ENCODE measurements around the gene KYAT1. TPM values are rescaled to one million over a fixed set of nuclear protein-coding genes. Genes with fewer than 3 reads are reported as not detected.
A peak's percentile ranks its signal among the peaks of the same experiment; 100 is the strongest.

KYAT1 gene
- total RNA-seq, 1 experiment from 2014 or later: 27.6 TPM

DNA sequence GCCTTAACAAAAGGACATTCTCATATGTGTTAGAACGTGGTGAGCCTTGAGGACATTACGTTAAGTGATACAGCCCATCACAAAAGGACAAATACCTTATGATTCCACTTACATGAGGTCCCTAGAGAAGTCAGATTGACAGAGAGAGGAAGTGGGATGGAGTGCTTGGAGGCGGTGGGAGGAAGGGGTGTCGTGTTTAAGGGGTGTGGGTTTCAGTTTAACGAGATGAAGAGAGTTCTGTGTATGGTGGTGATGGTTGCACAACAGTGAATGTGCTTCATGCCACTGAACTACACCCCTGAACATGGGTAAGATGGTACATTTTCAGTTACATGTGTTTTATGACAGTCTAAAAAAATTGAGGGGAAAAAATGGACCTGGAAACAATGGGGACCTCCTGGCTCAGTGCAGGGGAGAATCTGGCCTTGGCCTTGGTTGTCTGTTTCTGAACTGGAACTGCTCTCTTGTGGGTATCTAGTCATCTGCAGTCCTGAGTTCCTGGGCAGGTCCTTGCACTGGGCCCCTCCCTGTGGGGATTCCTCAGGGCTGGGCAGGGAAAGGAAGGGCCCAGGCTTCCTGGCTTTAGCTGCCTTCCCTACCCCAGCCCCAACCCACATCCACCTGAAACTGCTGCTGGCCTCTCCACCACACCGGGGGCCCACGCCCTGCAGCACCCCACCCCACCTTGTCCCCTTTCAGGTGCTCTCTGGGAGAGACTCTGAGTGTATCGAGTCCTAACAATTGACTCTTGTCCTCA lies 18.0 kb upstream of the KYAT1 start:
- H3K36me3 ChIP-seq (ENCODE audit: low read depth): peaks cover 10% of the 10 kb centered on the region; the same call in 1 of the 2 replicates
- POLR2A ChIA-PET (ENCODE audit: unreplicated experiment): interaction anchor here (0.5 kb wide), 1 partner anchor 57 kb away, joined by 14 read pairs; no protein-coding TSS in a partner anchor
- H4K20me1 ChIP-seq (ENCODE audit: insufficient read depth): no peaks in the 10 kb centered on the region
- no peaks in the 10 kb centered on the region for H3K9me3 ChIP-seq (ENCODE audit: insufficient read depth, low read depth)
- H2AFZ ChIP-seq: no peak overlapping the region
- CTCF ChIA-PET: interaction anchor here (0.6 to 1.0 kb wide), 2 partner anchors 17 to 29 kb away, joined by 3 to 9 read pairs; no protein-coding TSS in a partner anchor
- H3F3A ChIP-seq (ENCODE audit: insufficient read depth, low read depth): peaks cover 56% of the 10 kb centered on the region
- H3K79me2 ChIP-seq (ENCODE audit: low read depth): peaks cover 5% of the 10 kb centered on the region; the same call in 1 of the 2 replicates
- intact Hi-C loops (cut with micrococcal nuclease; ENCODE audit: unreplicated experiment): no loop called here
- BruUV-seq (replicated peaks): TSS peak; percentile 67
- peaks cover 67% of the 10 kb centered on the region for H3K4me1 ChIP-seq (replicated peaks; ENCODE audit: insufficient read depth)
- no peaks in the 10 kb centered on the region for H3K9me2 ChIP-seq (ENCODE audit: insufficient read depth)
- peak overlapping the region; percentile 29 for H3K4me2 ChIP-seq
- H3K27me3 ChIP-seq (ENCODE audit: insufficient read depth, low read depth): no peaks in the 10 kb centered on the region
- peak in 1 of 2 experiments; percentile 83 for DNase-seq
- TF ChIP-seq EZH2 (IDR thresholded peaks at IDR 0.05; ENCODE audit: low read depth): no peak
- TF ChIP-seq, protein P1, sequence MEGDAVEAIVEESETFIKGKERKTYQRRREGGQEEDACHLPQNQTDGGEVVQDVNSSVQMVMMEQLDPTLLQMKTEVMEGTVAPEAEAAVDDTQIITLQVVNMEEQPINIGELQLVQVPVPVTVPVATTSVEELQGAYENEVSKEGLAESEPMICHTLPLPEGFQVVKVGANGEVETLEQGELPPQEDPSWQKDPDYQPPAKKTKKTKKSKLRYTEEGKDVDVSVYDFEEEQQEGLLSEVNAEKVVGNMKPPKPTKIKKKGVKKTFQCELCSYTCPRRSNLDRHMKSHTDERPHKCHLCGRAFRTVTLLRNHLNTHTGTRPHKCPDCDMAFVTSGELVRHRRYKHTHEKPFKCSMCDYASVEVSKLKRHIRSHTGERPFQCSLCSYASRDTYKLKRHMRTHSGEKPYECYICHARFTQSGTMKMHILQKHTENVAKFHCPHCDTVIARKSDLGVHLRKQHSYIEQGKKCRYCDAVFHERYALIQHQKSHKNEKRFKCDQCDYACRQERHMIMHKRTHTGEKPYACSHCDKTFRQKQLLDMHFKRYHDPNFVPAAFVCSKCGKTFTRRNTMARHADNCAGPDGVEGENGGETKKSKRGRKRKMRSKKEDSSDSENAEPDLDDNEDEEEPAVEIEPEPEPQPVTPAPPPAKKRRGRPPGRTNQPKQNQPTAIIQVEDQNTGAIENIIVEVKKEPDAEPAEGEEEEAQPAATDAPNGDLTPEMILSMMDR (conservative IDR thresholded peaks at IDR 0.05): no peak
- H3K27ac ChIP-seq: peak overlapping the region; percentile 88
- H3K4me3 ChIP-seq: no peak overlapping the region

DNA sequence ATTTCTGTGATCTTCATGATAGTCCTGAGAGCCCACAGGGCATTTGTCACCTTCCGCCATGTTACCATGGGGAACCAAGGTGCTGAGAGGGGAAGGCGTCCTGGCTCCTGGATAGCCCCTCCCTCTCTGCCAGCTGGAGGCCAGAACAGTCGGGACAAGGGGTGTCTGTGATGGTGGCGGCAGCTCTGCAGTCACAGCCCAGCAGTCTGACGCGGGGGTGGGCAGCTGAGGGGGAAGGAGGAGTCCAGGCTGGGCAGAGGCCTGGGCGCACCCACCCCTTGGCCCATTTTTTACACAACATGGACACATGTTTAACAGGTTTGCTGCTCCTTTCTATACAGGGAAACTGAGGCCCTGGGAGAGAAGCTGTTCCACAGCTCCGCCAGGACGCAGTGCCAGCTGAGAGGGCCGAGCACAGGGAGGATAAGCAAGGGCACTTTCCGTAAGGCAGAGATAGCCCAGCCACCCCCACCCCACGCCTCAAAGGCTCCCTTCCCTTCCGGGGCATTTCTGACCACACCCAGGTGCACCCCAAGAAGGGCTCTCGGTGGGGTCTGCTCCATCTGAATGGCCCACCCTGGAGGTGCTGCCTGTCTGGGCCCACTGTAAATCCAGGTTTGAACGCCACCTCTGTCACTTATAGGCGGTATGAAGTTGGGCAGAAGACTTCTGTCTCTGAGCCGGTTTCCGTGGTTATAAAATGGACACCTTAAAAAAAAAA lies 17.3 kb upstream of the KYAT1 start:
- POLR2A ChIA-PET (ENCODE audit: unreplicated experiment): no interaction called here
- CTCF ChIA-PET: no interaction called here
- no peaks in the 10 kb centered on the region for H3K9me3 ChIP-seq (ENCODE audit: insufficient read depth, low read depth)
- H3K4me2 ChIP-seq: no peak overlapping the region
- H2AFZ ChIP-seq: no peak overlapping the region
- H3K79me2 ChIP-seq (ENCODE audit: low read depth): peaks cover 8% of the 10 kb centered on the region; the same call in 1 of the 2 replicates
- peaks cover 60% of the 10 kb centered on the region for H3K4me1 ChIP-seq (replicated peaks; ENCODE audit: insufficient read depth)
- H3K27ac ChIP-seq: peak overlapping the region; percentile 88
- H4K20me1 ChIP-seq (ENCODE audit: insufficient read depth): no peaks in the 10 kb centered on the region
- DNase-seq: no peak
- H3K27me3 ChIP-seq (ENCODE audit: insufficient read depth, low read depth): no peaks in the 10 kb centered on the region
- H3K36me3 ChIP-seq (ENCODE audit: low read depth): peaks cover 11% of the 10 kb centered on the region; the same call in 1 of the 2 replicates
- H3K9me2 ChIP-seq (ENCODE audit: insufficient read depth): no peaks in the 10 kb centered on the region
- no TSS peak for BruUV-seq (replicated peaks)
- intact Hi-C loops (cut with micrococcal nuclease; ENCODE audit: unreplicated experiment): no loop called here
- no peak for TF ChIP-seq EZH2 (IDR thresholded peaks at IDR 0.05; ENCODE audit: low read depth)
- TF ChIP-seq, protein P1 (conservative IDR thresholded peaks at IDR 0.05): no peak
- H3F3A ChIP-seq (ENCODE audit: insufficient read depth, low read depth): peaks cover 48% of the 10 kb centered on the region
- H3K4me3 ChIP-seq: no peak overlapping the region

DNA sequence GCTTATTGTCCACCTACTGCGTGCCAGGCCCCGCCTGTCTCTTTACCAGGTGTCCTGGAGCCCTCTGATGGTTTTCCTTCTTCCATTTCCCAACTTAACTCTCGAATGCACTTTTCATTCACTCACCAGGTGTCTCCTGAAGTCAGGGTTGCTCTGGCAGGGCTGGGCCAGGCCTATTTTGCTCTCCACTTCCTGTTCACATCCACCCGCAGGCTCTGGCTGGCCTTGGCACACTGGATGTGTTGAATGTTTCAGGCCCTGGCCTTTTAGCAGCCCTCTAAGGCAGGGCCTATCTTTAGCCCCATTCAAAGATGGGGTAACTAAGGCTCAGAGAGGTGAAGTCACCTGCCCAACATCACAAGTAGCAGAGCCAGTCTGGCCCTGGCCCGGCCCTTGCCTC lies 16.6 kb upstream of the KYAT1 start:
- no peaks in the 10 kb centered on the region for H3K27me3 ChIP-seq (ENCODE audit: insufficient read depth, low read depth)
- no peak for DNase-seq
- no peak overlapping the region for H2AFZ ChIP-seq
- peaks cover 59% of the 10 kb centered on the region for H3K4me1 ChIP-seq (replicated peaks; ENCODE audit: insufficient read depth)
- no peak for TF ChIP-seq EZH2 (IDR thresholded peaks at IDR 0.05; ENCODE audit: low read depth)
- TF ChIP-seq, protein P1 (conservative IDR thresholded peaks at IDR 0.05): no peak
- peaks cover 16% of the 10 kb centered on the region; the same call in 1 of the 2 replicates for H3K36me3 ChIP-seq (ENCODE audit: low read depth)
- H3K9me2 ChIP-seq (ENCODE audit: insufficient read depth): no peaks in the 10 kb centered on the region
- ChIA-PET POLR2A (ENCODE audit: unreplicated experiment) (no interaction called here), CTCF (no interaction called here)
- H3K79me2 ChIP-seq (ENCODE audit: low read depth): peaks cover 13% of the 10 kb centered on the region
- intact Hi-C loops (cut with micrococcal nuclease; ENCODE audit: unreplicated experiment): no loop called here
- peaks cover 47% of the 10 kb centered on the region for H3F3A ChIP-seq (ENCODE audit: insufficient read depth, low read depth)
- peak overlapping the region; percentile 17; the same call in 1 of the 2 replicates for H3K27ac ChIP-seq
- H4K20me1 ChIP-seq (ENCODE audit: insufficient read depth): no peaks in the 10 kb centered on the region
- H3K4me3 ChIP-seq: no peak overlapping the region
- no peak overlapping the region for H3K4me2 ChIP-seq
- H3K9me3 ChIP-seq (ENCODE audit: insufficient read depth, low read depth): no peaks in the 10 kb centered on the region
- no TSS peak for BruUV-seq (replicated peaks)

Measured in PC-9 (cell line).